ENCODE results near the gene GCLC. TPM values are rescaled to one million over a fixed set of nuclear protein-coding genes. Genes with fewer than 3 reads are reported as not detected.

The GCLC gene
- total and polyA plus RNA-seq, 3 donors from 2014 or later, result 20.1 to 44.4 (median 37.6) TPM

- intact Hi-C loops (cut with DNase I; ENCODE audit: low total_unique reads), result no loop called here
- no peak overlapping the region for H3K4me3 ChIP-seq
- DNase-seq, result no peak
- no peaks in the 10 kb centered on the region for H3K36me3 ChIP-seq (ENCODE audit: low read depth, missing control alignments)
- WGBS, 2 donors, result 91% methylated on average over 3 of the region's 3 CpGs
- TF ChIP-seq POLR2A (IDR thresholded peaks at IDR 0.05), result no peak
- no peak for TF ChIP-seq CTCF (IDR thresholded peaks at IDR 0.05)
- no peak overlapping the region for H3K27ac ChIP-seq
- H3K27me3 ChIP-seq, result no peaks in the 10 kb centered on the region
- no peaks in the 10 kb centered on the region for H3K9me3 ChIP-seq
- H3K4me1 ChIP-seq, result no peaks in the 10 kb centered on the region
Measured at GRCh38 chr6:53583451-53583850, 38.5 kb upstream of the GCLC start.

DNA sequence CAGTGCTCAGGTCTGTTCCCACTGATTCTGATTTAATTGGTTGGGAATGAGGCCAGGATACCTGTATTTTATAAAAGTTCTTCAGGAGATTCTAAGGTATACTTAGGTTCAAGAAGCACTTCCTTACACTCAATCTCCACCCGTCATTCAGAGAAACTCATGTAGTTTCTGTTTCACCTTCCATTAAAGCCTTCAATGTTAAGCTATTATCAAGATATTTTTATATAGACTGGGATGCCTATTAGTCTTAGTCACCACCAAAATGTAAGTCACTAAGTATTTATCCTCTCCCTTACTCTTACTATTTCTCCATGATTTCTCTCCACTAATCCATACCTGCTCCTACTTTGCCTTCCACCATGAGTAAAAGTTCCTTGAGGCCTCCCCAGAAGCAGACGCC lies 38.1 kb upstream of the GCLC start:
- Histone ChIP-seq H3K9me3 (no peaks in the 10 kb centered on the region), H3K4me3 (no peak overlapping the region), H3K36me3 (ENCODE audit: low read depth, missing control alignments) (no peaks in the 10 kb centered on the region), H3K27ac (no peak overlapping the region), H3K27me3 (no peaks in the 10 kb centered on the region), H3K4me1 (no peaks in the 10 kb centered on the region)
- 96 to 97% methylated on average over 2 of the region's 2 CpGs for WGBS, 2 donors
- TF ChIP-seq POLR2A (IDR thresholded peaks at IDR 0.05) (no peak), CTCF (IDR thresholded peaks at IDR 0.05) (no peak)
- intact Hi-C loops (cut with DNase I; ENCODE audit: low total_unique reads), result no loop called here
- no peak for DNase-seq

DNA sequence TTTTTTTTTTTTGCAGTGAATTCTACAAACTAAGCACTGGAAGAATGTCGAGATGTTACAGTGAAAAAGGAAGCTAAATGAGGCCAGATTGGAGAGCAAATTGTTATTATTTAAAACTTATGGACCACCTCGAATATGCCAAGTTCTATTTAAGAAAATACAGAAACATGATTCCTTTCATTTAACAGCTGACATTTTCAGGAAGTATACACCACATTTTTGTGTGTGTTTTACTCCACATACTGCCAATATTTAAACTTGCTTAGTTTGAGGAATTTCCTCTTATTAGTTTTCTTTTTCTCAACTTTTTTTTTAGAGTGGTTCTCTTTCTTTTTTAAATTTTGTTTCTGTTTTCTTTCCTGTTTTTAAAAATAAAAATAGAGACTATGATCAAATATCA lies 37.0 kb upstream of the GCLC start:
- DNase-seq, result no peak
- no peak overlapping the region for H3K27ac ChIP-seq

DNA sequence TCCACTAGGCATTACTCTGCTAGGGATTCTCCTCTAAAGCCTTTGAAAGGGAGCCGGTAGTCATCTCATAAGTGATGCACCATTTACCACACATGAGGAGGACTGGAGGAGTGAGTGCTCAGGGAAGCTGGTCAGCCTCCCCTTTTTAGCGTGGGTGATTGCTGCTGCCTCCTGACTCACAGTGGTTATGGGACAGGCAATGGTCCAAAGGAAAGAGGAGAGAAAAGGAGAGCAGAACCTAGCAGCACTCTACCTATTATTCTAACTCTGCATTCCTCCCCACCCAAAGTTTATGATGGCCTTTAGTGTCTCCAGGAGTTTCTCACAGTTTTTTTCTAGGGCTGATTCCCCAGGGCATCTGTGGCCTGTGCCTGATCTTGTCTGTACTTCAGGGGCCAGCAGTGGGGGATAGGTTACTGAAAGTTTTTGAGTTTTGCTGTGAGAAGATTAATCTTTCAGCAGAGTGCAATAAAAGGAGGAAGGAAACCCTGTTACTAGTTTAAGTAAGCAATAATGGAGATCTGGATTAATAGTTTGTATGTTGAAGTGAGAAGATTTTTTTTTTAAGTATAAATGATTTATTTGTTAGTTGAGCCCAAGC lies 36.4 kb upstream of the GCLC start:
- DNase-seq, result no peak
- no peak for TF ChIP-seq POLR2A (IDR thresholded peaks at IDR 0.05)
- no peak for TF ChIP-seq CTCF (IDR thresholded peaks at IDR 0.05)
- no peaks in the 10 kb centered on the region for H3K27me3 ChIP-seq
- no peaks in the 10 kb centered on the region for H3K36me3 ChIP-seq (ENCODE audit: low read depth, missing control alignments)
- H3K4me1 ChIP-seq, result no peaks in the 10 kb centered on the region
- H3K27ac ChIP-seq, result no peak overlapping the region
- H3K9me3 ChIP-seq, result no peaks in the 10 kb centered on the region
- no peak overlapping the region for H3K4me3 ChIP-seq
- WGBS, 2 donors, result 51 to 68% methylated on average over 2 of the region's 2 CpGs
- intact Hi-C loops (cut with DNase I; ENCODE audit: low total_unique reads), result no loop called here

More for the DNA sequence above, 37.0 kb upstream of the GCLC start:
- H3K27me3 ChIP-seq, result no peaks in the 10 kb centered on the region
- no peak for TF ChIP-seq POLR2A (IDR thresholded peaks at IDR 0.05)
- no peak for TF ChIP-seq CTCF (IDR thresholded peaks at IDR 0.05)
- no peak overlapping the region for H3K4me3 ChIP-seq
- no peaks in the 10 kb centered on the region for H3K4me1 ChIP-seq
- WGBS, 2 donors, result 25 to 46% methylated on average over 2 of the region's 2 CpGs
- intact Hi-C loops (cut with DNase I; ENCODE audit: low total_unique reads), result no loop called here
- no peaks in the 10 kb centered on the region for H3K36me3 ChIP-seq (ENCODE audit: low read depth, missing control alignments)
- H3K9me3 ChIP-seq, result no peaks in the 10 kb centered on the region

DNA sequence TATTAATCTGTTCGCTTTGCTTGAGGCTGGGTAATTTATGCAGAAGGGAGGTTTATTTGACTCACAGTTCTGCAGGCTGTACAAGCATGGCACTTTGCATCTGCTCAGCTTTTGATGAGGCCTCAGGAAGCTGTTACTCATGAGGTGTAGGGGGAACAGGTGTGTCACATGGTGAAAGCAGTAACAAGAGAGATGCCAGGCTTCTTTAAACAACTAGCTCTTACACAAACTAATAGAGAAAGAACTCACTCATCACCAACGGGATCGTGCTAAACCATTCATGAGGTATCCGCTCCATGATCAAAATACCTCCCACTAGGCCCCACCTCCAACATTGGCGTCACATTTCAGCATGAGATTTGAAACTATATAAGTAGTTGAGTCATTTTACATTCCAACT lies 34.4 kb upstream of the GCLC start:
- Histone ChIP-seq H3K4me1 (no peaks in the 10 kb centered on the region), H3K9me3 (no peaks in the 10 kb centered on the region), H3K36me3 (ENCODE audit: low read depth, missing control alignments) (no peaks in the 10 kb centered on the region), H3K4me3 (no peak overlapping the region), H3K27me3 (no peaks in the 10 kb centered on the region), H3K27ac (no peak overlapping the region)
- TF ChIP-seq POLR2A (IDR thresholded peaks at IDR 0.05) (no peak), CTCF (IDR thresholded peaks at IDR 0.05) (no peak)
- intact Hi-C loops (cut with DNase I; ENCODE audit: low total_unique reads), result no loop called here
- no peak for DNase-seq
- WGBS, 2 donors, result 89 to 92% methylated on average over 5 of the region's 5 CpGs

All from testis (tissue), 3 donors.